CD4-positive, alpha-beta T cell treated with Interleukin-2 at 100 ng/mL for 4 hours (primary cell): ENCODE data around the gene EIF2D.
"Not testable (repeated sequence)": the region's sequence is repeated elsewhere in the genome, so short reads cannot be mapped to it uniquely, and the experiment has no call there.

Source experiments
- DNase-seq: peaks from one replicate; pipeline ENCODE4 v3.0.0-alpha.2; 2020; ENCODE audit warnings: low spot score

Gene EIF2D

DNA sequence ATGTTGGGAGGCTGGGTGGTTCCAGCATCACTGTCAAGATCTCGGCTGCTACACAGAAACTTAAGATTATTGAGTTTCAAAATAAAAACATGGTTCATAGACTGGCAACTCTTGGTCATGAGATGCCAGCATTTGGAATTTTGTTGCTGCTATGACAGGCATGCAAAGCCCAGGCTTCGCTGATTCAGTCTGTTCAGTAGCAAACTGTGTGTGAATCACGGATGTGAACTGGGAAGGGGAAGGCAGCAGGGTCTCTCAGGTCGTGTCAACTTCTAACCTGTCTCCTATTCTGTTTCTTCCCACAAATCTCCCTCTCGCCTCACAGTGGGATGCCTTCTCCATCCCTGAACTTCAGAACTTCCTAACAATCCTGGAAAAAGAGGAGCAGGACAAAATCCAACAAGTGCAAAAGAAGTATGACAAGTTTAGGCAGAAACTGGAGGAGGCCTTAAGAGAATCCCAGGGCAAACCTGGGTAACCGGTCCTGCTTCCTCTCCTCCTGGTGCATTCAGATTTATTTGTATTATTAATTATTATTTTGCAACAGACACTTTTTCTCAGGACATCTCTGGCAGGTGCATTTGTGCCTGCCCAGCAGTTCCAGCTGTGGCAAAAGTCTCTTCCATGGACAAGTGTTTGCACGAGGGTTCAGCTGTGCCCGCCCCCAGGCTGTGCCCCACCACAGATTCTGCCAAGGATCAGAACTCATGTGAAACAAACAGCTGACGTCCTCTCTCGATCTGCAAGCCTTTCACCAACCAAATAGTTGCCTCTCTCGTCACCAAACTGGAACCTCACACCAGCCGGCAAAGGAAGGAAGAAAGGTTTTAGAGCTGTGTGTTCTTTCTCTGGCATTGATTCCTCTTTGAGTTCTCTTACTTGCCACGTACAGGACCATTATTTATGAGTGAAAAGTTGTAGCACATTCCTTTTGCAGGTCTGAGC, 25.5 kb downstream of the EIF2D start:
- no peak for DNase-seq

- no peak for DNase-seq
Measured at GRCh38 chr1:206584683-206585082, 27.6 kb downstream of the EIF2D start.

DNA sequence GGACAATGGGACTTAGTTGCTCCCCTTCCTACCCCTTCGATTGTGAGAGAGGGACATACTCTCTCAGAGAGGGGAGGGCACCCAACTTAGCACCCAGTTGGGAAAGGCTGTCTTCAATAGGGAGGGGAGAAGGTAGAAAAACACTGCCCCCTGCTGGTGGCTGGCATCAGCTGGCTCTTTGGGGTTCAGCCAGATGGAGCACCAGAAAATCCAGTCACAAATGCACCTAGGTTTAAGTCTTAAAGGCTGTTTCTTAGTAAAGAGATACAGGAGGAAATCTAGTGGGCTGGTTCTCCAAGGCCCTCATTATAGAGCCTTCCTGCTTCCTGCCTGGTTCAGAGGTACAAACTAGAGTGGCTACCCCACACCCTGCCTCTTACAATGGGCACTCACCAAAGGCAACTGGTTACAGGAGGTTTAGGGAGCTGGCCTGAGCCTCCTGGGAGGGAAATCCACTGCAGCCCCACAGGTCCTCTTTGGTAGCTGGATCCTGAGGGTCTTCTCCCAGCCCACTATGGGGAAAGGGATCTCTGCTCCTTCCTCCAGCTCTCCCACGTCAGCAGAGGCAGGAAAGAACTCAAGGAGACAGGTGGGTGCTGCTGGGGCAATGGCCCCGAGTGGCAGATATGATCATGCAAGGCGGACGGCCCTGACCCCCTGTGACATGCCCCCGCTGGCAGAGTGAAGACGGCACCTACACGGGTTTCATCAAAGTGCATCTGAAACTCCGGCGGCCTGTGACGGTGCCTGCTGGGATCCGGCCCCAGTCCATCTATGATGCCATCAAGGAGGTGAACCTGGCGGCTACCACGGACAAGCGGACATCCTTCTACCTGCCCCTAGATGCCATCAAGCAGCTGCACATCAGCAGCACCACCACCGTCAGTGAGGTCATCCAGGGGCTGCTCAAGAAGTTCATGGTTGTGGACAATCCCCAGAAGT, 28.3 kb downstream of the EIF2D start:
- DNase-seq, result peak; percentile 89

- no peak for DNase-seq
Measured at GRCh38 chr1:206582971-206583706, 29.1 kb downstream of the EIF2D start.

- no peak for DNase-seq
Measured at GRCh38 chr1:206582537-206582936, 29.7 kb downstream of the EIF2D start.

GRCh38 chr1:206581571-206581981, 30.7 kb downstream of the EIF2D start:
- peak; percentile 69 for DNase-seq

DNA sequence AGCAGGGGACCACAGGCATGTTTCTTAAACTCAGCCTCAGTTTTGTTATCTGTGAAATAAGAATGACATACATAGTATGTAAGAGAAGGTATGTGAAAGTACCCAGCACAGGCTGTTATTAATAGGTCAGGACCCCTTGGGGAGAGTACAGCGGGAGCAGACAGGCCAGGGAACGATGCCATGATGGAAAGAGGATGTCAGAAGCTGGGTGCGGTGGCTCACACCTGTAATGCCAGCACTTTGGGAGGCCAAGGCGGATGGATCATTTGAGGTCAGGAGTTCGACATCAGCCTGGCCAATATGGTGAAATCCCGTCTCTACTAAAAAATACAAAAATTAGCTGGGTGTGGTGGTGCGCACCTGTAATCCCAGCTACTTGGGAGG, 31.2 kb downstream of the EIF2D start:
- DNase-seq, result not testable (repeated sequence)

DNA sequence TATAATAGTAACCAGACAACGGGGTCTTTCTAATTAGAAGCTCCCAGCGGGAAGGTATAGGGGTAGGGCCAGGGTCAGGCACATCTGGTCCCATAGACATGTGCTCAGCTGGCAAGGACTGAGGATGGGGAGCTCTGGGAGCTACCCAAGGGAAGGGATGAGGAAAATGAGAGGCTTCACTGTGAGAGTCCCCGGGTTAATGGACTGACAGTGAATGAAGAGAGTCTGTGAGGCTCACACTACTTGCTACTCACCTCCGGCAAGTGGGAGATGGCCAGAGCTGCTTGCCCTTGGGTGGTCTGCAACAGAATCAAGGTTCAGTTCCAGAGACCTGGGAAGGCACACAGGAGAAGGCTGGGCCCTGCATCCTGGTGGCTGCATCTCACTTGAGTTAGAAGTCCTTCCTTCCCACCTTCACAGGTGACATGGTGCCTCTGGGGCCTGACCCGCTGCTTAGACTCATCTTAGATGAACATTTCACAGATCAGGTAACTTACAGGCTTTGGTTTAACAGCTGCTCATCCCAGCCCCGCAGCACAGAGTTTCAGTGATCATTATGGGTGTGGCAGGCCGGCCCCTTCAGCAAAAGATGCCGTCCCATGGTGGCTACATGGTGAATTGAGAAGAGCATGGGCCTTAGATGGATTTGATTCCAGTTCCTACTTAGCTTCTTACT, 31.7 kb downstream of the EIF2D start:
- no peak for DNase-seq

DNA sequence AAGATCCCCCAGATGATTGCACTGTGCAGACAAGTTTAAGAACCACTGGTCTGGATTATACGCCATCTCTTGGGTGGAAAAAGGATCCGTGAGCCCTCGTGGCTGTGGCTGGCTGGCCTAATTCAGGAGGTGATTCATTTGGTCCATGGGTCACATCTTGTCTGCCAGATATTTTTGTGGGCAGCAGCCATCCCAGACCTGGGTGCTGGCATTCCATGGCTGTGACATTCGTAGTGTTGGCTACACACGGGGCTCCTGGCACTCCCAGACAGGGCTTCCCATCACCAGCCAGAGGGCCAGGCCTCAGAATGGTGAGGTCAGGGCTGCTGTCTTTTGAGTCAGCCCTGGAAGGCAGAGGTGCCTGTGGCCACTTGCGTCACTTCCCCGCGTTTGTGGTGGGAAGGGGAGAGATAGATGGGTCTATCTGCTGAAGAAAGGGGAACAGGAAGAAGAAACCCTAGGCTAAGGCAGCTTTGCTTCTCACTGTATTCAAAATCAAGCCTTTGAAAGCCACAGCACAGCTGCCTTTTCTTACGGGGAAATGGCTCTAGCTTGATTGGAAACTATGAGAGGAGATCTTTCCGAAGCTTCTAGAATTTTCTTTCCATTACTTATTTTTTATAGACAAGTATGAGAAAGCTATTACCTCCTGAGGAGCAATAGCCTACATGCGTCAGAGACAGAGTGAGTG, 32.4 kb downstream of the EIF2D start:
- DNase-seq, result peak; percentile 85

GRCh38 chr1:206578978-206579374, 33.3 kb downstream of the EIF2D start:
- no peak for DNase-seq

DNA sequence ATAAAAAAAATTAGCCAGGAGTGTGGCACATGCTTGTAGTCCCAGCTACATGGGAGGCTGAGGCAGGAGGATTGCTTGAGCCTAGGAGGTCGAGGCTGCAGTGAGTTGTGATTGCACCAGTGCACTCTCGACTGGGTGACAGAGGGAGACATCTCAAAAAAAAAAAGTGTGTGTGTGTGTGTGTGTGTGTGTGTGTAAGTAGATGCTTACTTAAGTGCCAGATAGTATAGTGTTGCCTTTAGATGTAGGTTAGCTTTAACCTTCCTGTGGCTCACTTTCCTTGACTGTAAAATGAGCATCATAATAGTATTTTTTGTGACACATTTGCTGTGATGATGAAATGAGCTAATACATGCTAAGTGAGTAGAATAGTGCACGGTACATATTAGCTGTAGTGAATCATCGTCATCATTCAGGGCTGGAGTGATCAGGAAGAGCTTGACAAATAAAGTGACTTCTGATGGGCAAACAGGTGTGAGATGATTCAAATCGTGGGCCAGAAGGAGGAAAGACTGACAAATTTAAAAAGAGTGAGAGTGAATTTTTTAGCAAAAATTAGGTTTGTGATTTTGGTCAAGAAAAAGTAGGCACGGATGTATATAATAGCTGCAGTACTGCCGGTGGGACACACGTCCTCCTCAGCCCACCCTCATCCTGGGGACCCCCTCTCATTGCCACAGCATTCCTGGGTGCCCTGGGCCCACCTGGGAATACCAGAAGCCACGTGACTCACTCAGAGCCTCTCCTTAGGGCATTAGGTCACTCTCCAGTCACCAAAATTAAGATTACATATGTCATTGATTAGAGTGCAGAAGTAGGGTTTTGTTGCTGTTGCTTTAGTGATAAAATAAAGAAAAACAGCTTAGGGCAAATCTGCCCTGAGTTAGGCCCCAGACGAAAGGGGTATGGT, 33.9 kb downstream of the EIF2D start:
- peak; percentile 81 for DNase-seq

DNA sequence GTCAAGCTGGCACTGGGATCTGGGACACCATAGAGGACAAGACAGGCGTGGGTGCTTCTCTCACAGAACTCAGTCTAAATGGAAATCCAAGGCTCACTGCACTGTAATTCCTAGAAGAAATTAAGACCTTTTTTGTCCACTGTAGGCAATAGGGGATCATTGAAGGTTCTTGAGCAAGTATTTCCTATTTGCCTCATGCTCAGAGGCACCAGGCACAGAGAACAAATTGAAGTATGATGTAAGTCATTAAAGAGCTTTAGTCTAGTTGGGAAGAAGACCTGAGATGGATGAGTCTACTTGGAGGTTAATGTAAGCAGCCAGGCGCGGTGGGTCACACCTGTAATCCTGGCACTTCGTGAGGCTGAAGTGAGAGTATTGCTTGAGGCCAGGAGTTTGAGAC, 34.6 kb downstream of the EIF2D start:
- DNase-seq, result no peak

DNA sequence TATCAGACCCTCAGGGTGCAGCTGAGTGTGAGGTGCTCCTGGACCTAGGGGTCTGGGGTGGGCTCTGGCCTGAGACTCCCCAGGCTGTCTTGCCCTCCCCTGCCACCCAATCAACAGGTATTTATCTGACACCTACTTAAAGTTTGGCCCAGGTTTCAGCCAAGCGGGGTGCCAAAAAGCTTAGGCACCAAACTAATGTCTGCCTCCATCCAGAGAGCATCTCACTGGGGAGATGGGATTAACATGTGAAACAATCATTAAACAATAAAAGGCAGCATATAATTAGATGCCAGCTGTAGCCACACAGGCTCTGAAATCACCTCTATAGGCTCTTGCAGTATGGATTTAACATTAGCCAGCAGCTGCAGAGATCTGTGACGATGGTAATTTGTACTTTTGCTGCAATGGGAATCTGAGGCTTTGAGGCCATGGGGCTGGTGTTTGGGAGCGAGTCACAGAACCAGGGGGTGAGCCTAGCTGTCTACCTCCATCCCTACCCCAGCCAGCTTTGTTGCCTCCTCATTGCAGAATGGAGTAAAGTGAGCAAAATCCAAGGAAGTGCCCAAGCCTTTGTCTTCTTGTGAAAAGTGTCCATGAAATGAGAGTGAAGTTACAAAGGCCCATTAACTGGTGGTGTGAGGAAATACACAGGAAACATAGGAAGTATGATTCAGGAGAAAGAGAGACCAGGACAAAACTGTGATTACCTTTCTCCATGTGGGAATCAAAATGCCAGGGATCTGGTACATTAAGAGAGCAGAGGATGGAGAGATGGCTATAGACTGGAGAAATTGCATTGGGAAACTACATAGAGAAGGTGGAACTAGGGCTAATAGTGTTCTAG, 36.1 kb downstream of the EIF2D start:
- no peak for DNase-seq

DNA sequence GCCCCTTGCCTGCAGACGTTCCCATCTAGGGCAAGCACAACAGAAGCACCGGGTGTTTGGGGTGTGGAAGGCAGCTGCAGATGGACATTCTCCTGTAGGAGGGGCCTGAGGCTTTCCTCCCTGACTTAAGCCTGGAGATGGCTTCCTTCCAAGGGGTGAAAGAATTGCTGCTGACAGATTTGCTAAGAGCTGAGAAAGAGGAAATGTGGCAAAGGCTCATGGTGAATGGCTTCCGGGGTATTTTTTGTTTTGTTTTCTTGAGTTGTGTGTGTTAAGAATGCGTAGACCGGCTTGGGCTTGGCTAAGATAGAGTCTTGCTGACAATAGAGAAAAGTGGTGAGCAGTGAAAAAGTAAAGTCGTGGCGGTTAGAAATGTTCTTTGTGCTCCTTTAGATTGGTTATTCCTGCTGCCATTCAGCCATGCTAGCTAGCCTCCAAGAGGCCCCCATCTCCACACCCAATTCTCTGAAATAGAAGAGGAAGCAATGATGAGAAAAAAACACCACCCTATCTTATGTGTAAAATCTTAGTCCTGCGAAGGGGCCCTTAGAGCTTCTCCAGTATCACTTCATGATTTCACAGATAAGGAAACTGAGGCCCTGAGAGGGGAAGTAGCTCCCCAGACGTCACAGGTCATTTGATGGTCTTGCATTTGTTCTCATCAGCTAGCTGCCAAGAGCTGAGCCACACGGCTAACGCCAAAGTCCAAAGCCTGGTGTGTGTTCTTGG, 36.9 kb downstream of the EIF2D start:
- DNase-seq, result peak; percentile 84

GRCh38 chr1:206573762-206574161, 38.5 kb downstream of the EIF2D start:
- no peak for DNase-seq

DNA sequence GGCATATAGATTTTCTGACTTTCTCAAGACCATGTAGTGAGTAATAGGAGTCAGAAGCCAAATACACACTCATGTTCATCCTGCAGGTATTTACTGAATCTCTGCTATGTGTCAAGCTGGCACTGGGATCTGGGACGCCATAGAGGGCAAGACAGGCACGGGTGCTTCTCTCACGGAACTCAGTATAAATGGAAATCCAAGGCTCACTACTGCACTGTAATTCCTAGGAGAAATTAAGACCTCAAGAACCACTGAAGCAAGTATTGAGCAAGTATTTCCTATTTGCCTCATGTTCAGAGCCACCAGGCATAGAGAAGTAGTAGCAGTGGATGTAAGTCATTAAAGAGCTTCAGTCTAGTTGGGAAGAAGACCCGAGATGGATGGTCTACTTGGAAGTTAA, 38.9 kb downstream of the EIF2D start:
- DNase-seq, result no peak

DNA sequence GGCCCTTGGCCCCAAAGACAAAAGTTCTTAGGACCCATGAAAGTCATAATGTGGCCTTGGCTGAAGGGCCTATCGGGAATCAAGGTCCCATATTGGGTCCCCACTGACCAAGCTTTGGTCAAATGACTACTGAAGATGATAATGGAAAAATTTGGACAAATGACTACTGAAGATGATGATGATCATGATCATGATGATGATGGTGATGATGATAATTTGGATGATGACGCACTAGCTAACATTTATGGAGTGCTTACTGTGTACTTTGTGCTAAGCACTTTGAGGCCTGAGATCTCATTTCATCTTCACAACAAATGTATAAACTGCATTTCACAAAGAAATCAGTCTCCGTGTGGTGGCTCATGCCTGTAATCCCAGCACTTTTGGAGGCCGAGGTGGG, 39.4 kb downstream of the EIF2D start:
- DNase-seq, result no peak

GRCh38 chr1:206570529-206570928, 41.7 kb downstream of the EIF2D start:
- no peak for DNase-seq
